Measurements from ENCODE around the gene SYN1.
A peak's percentile ranks its signal among the peaks of the same experiment; 100 is the strongest.

The SYN1 gene

DNA sequence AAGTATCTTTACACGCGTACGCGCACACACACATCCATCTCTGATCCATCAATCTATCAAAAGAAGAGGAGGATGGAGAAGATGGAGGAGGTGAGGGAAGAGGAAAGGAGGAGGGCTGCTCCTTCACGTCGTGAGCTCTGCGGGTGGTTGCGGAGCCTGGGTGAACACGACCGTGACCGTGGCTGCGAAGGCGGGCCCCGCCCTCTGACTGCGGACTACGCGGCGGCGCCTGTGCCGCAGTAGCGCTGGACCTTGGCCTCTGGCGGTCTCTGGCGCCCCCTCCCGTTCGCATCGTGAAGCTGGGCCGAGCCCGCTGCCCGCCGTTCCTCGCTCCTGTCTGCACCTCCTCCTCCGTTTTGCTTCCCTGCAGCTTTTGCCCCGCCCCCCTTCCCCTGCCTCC, 96.4 kb downstream of the SYN1 start:
- peak; percentile 83 for DNase-seq (ENCODE audit: low spot score)

All from Ammon's horn (tissue), 1 donor.